ENCODE measurements around the gene EPHB6.

Gene EPHB6

DNA sequence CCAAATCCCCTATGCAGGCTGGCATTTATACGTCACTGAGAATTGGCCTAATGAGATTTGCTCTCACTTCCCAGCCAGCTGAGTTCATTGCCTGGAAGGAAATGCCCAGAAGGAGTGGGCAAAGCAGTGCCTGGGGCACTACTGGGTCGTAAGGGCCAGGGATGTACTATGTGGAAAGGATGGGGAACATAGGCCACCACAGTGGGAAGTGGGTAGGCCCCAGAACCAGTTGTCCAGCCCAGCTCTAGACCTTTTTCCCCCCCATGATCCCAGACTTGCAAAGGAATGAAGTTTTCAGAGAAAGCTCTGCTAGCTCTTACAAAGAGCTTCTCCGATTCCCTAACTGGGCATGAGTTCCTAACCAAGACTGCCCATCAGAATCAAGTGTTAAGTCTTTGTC is 64.8 kb downstream of the EPHB6 start:
- DNase-seq = no peak
